HEK293 (cell line): ENCODE results near the gene PRRC2C.

Experiments used
- CTCF ChIP-seq: fragments of 450-650 bp; formaldehyde crosslinking; IDR thresholded peaks from 2 replicates; pipeline ENCODE4 v1.5.1; 2016; ENCODE audit warnings: missing biosample characterization, missing genetic modification characterization
- PRDM6 ChIP-seq: fragments of 450-650 bp; formaldehyde crosslinking; IDR thresholded peaks from 2 replicates; pipeline ENCODE4 v1.5.1; 2017; ENCODE audit warnings: missing biosample characterization, missing genetic modification characterization
- REST ChIP-seq: fragments of 450-650 bp; formaldehyde crosslinking; IDR thresholded peaks from 2 replicates; pipeline ENCODE4 v1.5.1; 2016; ENCODE audit warnings: missing biosample characterization, missing genetic modification characterization
- SETDB1 ChIP-seq: IDR thresholded peaks from one replicate; pipeline ENCODE4 v1.6.1; 2017; ENCODE audit warnings: mild to moderate bottlenecking, low read length, moderate library complexity, mixed read lengths; ENCODE audit not compliant: insufficient read length
- TCF7L2 ChIP-seq: IDR thresholded peaks from 2 replicates; pipeline ENCODE4 v1.6.1; 2011; ENCODE audit warnings: low read depth, mild to moderate bottlenecking, inconsistent platforms, low read length, moderate library complexity, borderline replicate concordance
- ZNF138 ChIP-seq: fragments of 450-650 bp; formaldehyde crosslinking; IDR thresholded peaks from 2 replicates; pipeline ENCODE4 v1.5.1; 2016; ENCODE audit warnings: missing biosample characterization, missing genetic modification characterization, borderline replicate concordance
- ZNF146 ChIP-seq: fragments of 450-650 bp; formaldehyde crosslinking; IDR thresholded peaks from 2 replicates; pipeline ENCODE4 v1.5.1; 2016; ENCODE audit warnings: missing biosample characterization, missing genetic modification characterization
- ZNF366 ChIP-seq: fragments of 450-650 bp; formaldehyde crosslinking; conservative IDR thresholded peaks from 2 replicates; pipeline ENCODE4 v1.5.1; 2016; ENCODE audit warnings: missing biosample characterization, missing genetic modification characterization
- ZNF423 ChIP-seq: fragments of 450-650 bp; formaldehyde crosslinking; IDR thresholded peaks from 2 replicates; pipeline ENCODE4 v1.5.1; 2016; ENCODE audit warnings: missing biosample characterization, missing genetic modification characterization
- ZNF449 ChIP-seq: fragments of 450-650 bp; formaldehyde crosslinking; IDR thresholded peaks from 2 replicates; pipeline ENCODE4 v1.5.1; 2017; ENCODE audit warnings: missing biosample characterization, mild to moderate bottlenecking, missing genetic modification characterization, moderate library complexity
- ZNF654 ChIP-seq: fragments of 450-650 bp; formaldehyde crosslinking; IDR thresholded peaks from 2 replicates; pipeline ENCODE4 v1.5.1; 2016; ENCODE audit warnings: low read depth, missing biosample characterization, missing genetic modification characterization
- ZNF791 ChIP-seq: fragments of 450-650 bp; formaldehyde crosslinking; IDR thresholded peaks from 2 replicates; pipeline ENCODE4 v1.5.1; 2016; ENCODE audit warnings: missing biosample characterization, missing genetic modification characterization

- TF ChIP-seq TCF7L2 (no peak), CTCF (tag by site-specific recombination) (no peak), ZNF791 (tag by site-specific recombination) (no peak), ZNF146 (tag by site-specific recombination) (no peak), REST (tag by site-specific recombination) (no peak), ZNF449 (tag by site-specific recombination) (no peak), ZNF654 (no peak), ZNF423 (no peak), ZNF138 (tag by site-specific recombination) (no peak), ZNF366 (tag by site-specific recombination) (no peak), PRDM6 (tag by site-specific recombination) (no peak), SETDB1 (no peak)
Observed at GRCh38 chr1:171622152-171622462, 136.8 kb downstream of the PRRC2C start, which contains the start of gene MYOCOS.
